Measurements from ENCODE around the gene COL4A1.

DNA sequence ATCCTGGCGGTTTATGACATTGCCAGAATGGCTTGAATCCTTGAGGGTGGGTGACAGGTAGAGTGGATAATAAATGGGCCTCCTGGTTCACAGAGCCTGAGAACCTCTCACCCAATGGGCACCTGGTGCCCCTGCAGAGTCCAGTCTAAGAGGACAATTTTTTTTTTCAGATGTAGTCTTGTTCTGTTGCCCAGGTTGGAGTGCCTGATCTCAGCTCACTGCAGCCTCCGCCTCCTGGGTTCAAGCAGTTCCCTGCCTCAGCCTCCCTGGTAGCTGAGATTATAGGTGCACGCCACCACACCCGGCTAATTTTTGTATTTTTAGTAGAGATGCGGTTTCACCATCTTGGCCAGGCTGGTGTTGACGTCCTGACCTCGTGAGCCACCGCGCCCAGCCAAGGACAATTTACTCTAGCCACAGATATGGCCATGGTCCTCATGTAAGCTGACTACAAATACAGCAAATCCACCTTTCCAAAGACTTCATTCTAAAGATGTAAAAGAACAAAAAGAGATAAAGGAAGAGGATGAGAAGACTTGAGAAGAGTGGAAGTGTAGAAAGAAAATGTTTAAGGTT is 33.1 kb upstream of the COL4A1 start:
- TF ChIP-seq, protein P1, sequence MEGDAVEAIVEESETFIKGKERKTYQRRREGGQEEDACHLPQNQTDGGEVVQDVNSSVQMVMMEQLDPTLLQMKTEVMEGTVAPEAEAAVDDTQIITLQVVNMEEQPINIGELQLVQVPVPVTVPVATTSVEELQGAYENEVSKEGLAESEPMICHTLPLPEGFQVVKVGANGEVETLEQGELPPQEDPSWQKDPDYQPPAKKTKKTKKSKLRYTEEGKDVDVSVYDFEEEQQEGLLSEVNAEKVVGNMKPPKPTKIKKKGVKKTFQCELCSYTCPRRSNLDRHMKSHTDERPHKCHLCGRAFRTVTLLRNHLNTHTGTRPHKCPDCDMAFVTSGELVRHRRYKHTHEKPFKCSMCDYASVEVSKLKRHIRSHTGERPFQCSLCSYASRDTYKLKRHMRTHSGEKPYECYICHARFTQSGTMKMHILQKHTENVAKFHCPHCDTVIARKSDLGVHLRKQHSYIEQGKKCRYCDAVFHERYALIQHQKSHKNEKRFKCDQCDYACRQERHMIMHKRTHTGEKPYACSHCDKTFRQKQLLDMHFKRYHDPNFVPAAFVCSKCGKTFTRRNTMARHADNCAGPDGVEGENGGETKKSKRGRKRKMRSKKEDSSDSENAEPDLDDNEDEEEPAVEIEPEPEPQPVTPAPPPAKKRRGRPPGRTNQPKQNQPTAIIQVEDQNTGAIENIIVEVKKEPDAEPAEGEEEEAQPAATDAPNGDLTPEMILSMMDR (IDR thresholded peaks at IDR 0.05): no peak
- TF ChIP-seq EZH2 (IDR thresholded peaks at IDR 0.05): no peak

Data from neural progenitor cell (in vitro differentiated cells).